Measurements from ENCODE around the gene MRPS7. TPM values are rescaled to one million over a fixed set of nuclear protein-coding genes. Genes with fewer than 3 reads are reported as not detected.

The MRPS7 gene
- total RNA-seq, 1 donor from 2014 or later = 24.1 TPM

- no peak for TF ChIP-seq CTCF (IDR thresholded peaks at IDR 0.05)
- no peak for DNase-seq (ENCODE audit: low spot score in 2 of 2)
- peaks cover 84 to 91% of the 10 kb centered on the region in 2 donors for H3K36me3 ChIP-seq
Measured at GRCh38 chr17:75237100-75238014, 24.3 kb upstream of the MRPS7 start.

GRCh38 chr17:75238020-75238580 lies 23.6 kb upstream of the MRPS7 start:
- Histone ChIP-seq H3K27ac (no peak overlapping the region), H3K4me1 (no peaks in the 10 kb centered on the region), H3K27me3 (no peaks in the 10 kb centered on the region), H3K9me3 (no peaks in the 10 kb centered on the region), H3K36me3 (peaks cover 84 to 91% of the 10 kb centered on the region in 2 donors), H3K4me3 (no peak overlapping the region)
- no peak for TF ChIP-seq CTCF (IDR thresholded peaks at IDR 0.05)
- intact Hi-C loops (cut with DNase I) = loop anchor here (1.0 kb wide), 1 partner anchor 124 kb away; no protein-coding TSS in a partner anchor
- DNase-seq (ENCODE audit: low spot score in 2 of 2) = no peak

More at GRCh38 chr17:75237100-75238014, 24.3 kb upstream of the MRPS7 start:
- Histone ChIP-seq H3K9me3 (no peaks in the 10 kb centered on the region), H3K4me1 (no peaks in the 10 kb centered on the region), H3K27ac (no peak overlapping the region), H3K27me3 (no peaks in the 10 kb centered on the region), H3K4me3 (no peak overlapping the region)
- intact Hi-C loops (cut with DNase I) = loop anchor here (1.0 kb wide), 1 partner anchor 123 kb away; no protein-coding TSS in a partner anchor

GRCh38 chr17:75238684-75239191 lies 22.9 kb upstream of the MRPS7 start:
- Histone ChIP-seq H3K36me3 (peaks cover 88 to 95% of the 10 kb centered on the region in 2 donors), H3K27ac (no peak overlapping the region)

GRCh38 chr17:75239214-75239613 lies 22.5 kb upstream of the MRPS7 start:
- Histone ChIP-seq H3K4me3 (no peak overlapping the region), H3K36me3 (peaks cover 88 to 95% of the 10 kb centered on the region in 2 donors), H3K27ac (no peak overlapping the region), H3K9me3 (no peaks in the 10 kb centered on the region), H3K4me1 (no peaks in the 10 kb centered on the region), H3K27me3 (no peaks in the 10 kb centered on the region)
- no peak for DNase-seq (ENCODE audit: low spot score in 2 of 2)
- no peak for TF ChIP-seq CTCF (IDR thresholded peaks at IDR 0.05)
- intact Hi-C loops (cut with DNase I) = no loop called here

More at GRCh38 chr17:75238684-75239191, 22.9 kb upstream of the MRPS7 start:
- no peaks in the 10 kb centered on the region for H3K9me3 ChIP-seq
- peak; percentile 58 to 79 (median 70) for TF ChIP-seq CTCF (IDR thresholded peaks at IDR 0.05)
- no peak overlapping the region for H3K4me3 ChIP-seq
- intact Hi-C loops (cut with DNase I) = loop anchor here (1.0 kb wide), 1 partner anchor 124 kb away; no protein-coding TSS in a partner anchor
- no peaks in the 10 kb centered on the region for H3K4me1 ChIP-seq
- DNase-seq (ENCODE audit: low spot score in 2 of 2) = no peak
- no peaks in the 10 kb centered on the region for H3K27me3 ChIP-seq

GRCh38 chr17:75239778-75240393 lies 21.8 kb upstream of the MRPS7 start:
- peaks cover 88 to 95% of the 10 kb centered on the region in 2 donors for H3K36me3 ChIP-seq
- TF ChIP-seq CTCF (IDR thresholded peaks at IDR 0.05) = no peak
- no peak for DNase-seq (ENCODE audit: low spot score in 2 of 2)
- no peak overlapping the region for H3K27ac ChIP-seq
- H3K4me1 ChIP-seq = no peaks in the 10 kb centered on the region
- no peaks in the 10 kb centered on the region for H3K9me3 ChIP-seq
- intact Hi-C loops (cut with DNase I) = no loop called here
- no peaks in the 10 kb centered on the region for H3K27me3 ChIP-seq
- H3K4me3 ChIP-seq = no peak overlapping the region

All from ascending aorta (tissue), 2 donors.